Measurements from ENCODE around the gene POU3F3. TPM values are rescaled to one million over a fixed set of nuclear protein-coding genes. Genes with fewer than 3 reads are reported as not detected.

Gene POU3F3
- total RNA-seq, 1 donor from 2014 or later = not detected

- intact Hi-C loops (cut with DNase I) = loop anchor here (10.0 kb wide), 1 partner anchor 836 kb away; no protein-coding TSS in a partner anchor
- no peak for DNase-seq (ENCODE audit: missing footprints)
- ATAC-seq = no peak
Measured at GRCh38 chr2:104870100-104870975, 16.4 kb downstream of the POU3F3 start.

DNA sequence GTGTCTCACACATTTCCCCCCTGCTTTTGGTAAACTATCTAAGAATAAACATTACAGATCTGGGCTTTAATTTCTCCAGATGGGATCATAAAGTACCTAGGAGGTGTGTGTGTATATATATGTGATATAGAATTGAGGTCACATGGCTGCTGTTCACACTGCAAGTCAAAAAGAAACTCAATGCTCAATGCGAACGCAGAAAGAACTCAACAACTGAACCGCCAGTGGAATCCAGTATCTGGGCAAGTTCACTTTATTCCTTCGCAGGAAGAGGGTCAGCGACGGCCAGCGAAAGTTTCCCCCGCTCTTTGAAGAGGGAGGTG, 17.7 kb downstream of the POU3F3 start:
- ATAC-seq = no peak
- no peak for DNase-seq (ENCODE audit: missing footprints)
- intact Hi-C loops (cut with DNase I) = loop anchor here (10.0 kb wide), 1 partner anchor 837 kb away; no protein-coding TSS in a partner anchor

DNA sequence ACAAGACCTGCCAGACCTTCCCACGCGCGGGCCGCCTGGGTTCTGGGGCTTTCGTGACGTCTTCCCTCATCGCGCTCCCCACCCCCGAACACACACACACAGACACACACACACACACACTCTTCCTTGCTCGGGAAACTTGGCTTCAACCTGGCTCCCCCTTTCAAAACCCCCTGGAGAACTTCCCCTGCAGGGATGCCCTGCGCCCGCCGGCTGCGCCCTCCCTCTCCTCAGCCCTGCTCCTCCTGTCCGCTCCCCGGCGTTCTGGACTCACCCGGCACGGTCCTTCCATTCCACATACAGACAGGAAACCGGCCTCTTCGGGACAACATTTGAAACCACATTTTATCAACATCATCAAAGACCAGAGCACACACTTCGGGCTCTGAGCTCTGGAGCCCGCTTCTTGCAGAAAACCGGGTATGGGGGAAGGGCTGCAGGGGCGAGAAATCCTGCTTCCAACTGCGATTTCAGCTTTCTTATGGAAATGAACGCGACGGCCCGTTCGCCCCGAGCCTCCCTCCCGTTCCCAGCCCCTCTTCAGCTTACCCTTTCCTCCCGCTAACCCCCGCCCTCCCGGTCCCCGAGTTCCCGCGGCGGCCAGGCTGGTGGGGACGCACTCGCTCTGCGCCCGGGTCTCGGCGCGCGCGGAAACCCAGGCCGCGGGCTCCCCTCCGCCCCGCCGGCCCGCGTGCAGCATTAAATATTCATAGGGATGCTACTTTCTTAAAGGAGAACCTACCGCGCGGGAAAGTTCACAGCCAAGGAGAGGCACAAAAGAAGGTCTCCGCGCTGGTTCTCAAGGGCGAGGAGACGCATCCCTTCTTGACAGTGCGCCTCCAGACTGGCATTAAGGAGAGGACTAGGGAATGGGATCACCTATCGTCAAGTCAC, 18.3 kb downstream of the POU3F3 start:
- intact Hi-C loops (cut with DNase I) = loop anchor here (10.0 kb wide), 1 partner anchor 837 kb away; no protein-coding TSS in a partner anchor
- no peak for ATAC-seq
- no peak for DNase-seq (ENCODE audit: missing footprints)

GRCh38 chr2:104872866-104873688, 19.2 kb downstream of the POU3F3 start:
- intact Hi-C loops (cut with DNase I) = loop anchor here (10.0 kb wide), 1 partner anchor 838 kb away; no protein-coding TSS in a partner anchor
- ATAC-seq (peak; percentile 85), DNase-seq (ENCODE audit: missing footprints) (no peak)

DNA sequence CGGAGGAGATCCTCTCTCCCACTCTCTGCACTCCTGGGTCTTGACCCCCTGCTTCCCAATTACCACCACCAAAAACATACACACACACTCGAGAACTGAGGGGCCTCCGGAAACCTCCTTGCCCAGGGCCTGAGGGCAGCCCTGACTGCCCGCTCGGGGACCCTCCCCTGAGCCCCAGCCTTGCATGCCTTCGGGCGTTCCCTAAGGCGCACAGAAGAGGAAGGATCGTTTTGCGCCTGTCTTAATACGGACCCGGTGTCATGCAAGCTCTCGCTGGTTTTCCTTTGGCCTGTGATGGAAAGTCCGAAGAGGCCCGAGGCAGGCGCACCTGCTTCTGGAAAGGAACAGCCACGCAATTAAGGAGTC, 19.8 kb downstream of the POU3F3 start:
- intact Hi-C loops (cut with DNase I) = loop anchor here (10.0 kb wide), 1 partner anchor 839 kb away; no protein-coding TSS in a partner anchor
- ATAC-seq = no peak
- no peak for DNase-seq (ENCODE audit: missing footprints)

GRCh38 chr2:104874230-104874629, 20.3 kb downstream of the POU3F3 start:
- no peak for DNase-seq (ENCODE audit: missing footprints)
- intact Hi-C loops (cut with DNase I) = loop anchor here (10.0 kb wide), 1 partner anchor 839 kb away; no protein-coding TSS in a partner anchor
- no peak for ATAC-seq

- intact Hi-C loops (cut with DNase I) = loop anchor here (10.0 kb wide), 1 partner anchor 840 kb away; no protein-coding TSS in a partner anchor
- no peak for DNase-seq (ENCODE audit: missing footprints)
- ATAC-seq = no peak
Measured at GRCh38 chr2:104875262-104875661, 21.3 kb downstream of the POU3F3 start.

DNA sequence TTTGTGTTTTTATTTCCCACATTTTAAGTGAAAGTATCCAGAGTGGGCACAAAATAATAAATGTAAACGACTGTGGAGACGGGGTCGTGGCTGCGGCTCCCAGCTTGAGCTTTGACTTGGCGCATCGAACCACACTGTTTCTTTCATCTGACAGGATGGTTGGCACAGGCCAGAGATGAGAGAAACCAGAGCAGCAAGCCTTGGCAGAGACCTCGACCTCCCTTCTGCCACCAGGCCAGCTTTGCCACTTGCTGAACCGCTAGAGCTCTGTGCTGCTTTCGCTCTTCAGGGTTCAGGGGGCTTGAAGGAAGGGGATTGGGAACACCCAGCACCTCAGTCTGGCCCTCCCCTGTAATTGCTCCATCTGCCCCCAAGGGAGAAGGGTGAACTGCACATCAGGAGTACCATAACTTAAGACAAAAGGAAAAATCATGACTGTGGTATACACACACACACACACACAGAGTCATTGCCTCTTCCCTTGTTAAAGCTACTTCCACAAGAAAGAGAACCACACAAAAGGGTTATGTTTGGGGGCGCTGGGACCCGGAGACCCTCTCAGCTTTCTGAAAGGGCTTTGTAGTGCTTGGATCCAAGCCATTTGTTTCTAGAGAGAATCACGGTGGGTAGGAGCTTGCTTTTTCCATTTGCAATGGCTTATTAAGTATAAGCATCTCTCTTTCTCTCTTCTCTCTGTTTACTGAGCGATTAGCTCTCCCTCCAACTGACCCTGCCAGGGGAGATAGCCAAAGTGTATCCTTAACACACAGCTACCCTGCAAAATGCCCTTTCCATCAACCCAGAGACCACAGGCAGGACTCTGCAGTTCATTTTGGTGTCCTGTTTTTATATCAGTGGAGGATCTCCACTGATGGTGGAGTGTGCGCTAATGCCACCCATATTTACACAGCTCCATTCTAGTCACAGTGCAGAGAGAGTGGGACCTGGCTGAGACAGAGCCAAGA, 23.0 kb downstream of the POU3F3 start:
- intact Hi-C loops (cut with DNase I) = loop anchor here (10.0 kb wide), 1 partner anchor 842 kb away; no protein-coding TSS in a partner anchor
- ATAC-seq (no peak), DNase-seq (ENCODE audit: missing footprints) (no peak)

DNA sequence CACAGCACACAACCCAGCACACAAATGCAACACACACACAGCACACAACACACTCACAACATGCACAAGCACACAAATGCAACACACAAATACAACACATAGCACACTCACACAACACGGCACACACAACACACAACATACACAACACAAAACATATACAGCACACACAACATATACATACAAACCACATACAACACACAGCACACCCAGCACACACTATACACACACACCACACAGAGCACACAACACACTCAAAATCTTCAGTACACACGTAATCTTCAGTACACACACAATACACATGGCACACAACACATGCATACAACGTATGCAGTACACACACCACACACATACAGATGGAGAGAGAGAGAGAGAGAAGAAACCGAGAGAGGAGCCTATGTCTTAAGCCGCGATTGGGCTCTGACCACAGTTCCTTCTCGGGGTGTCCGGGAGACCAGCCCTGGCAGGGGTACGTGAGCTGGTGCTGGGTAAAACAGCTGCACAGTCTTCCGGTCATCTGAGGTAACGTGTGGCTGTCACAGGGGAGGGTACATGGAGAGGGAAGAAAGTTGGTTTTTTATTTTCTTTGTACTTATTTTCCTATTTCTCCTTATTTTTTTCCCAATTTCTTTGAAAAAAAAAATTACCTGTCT, 25.1 kb downstream of the POU3F3 start:
- intact Hi-C loops (cut with DNase I) = loop anchor here (10.0 kb wide), 1 partner anchor 844 kb away; no protein-coding TSS in a partner anchor
- no peak for ATAC-seq

GRCh38 chr2:104880076-104880475, 26.2 kb downstream of the POU3F3 start:
- ATAC-seq (no peak), DNase-seq (ENCODE audit: missing footprints) (no peak)
- intact Hi-C loops (cut with DNase I) = no loop called here

More for the DNA sequence above, 25.1 kb downstream of the POU3F3 start:
- no peak for DNase-seq (ENCODE audit: missing footprints)

- intact Hi-C loops (cut with DNase I) = no loop called here
- ATAC-seq = no peak
- DNase-seq (ENCODE audit: missing footprints) = no peak
Measured at GRCh38 chr2:104883357-104883756, 29.4 kb downstream of the POU3F3 start.

GRCh38 chr2:104885119-104885782, 31.3 kb downstream of the POU3F3 start:
- intact Hi-C loops (cut with DNase I) = no loop called here
- no peak for DNase-seq (ENCODE audit: missing footprints)
- ATAC-seq = no peak

GRCh38 chr2:104887676-104888075, 33.8 kb downstream of the POU3F3 start:
- DNase-seq (ENCODE audit: missing footprints) = no peak
- intact Hi-C loops (cut with DNase I) = no loop called here
- ATAC-seq = no peak

- intact Hi-C loops (cut with DNase I) = no loop called here
- ATAC-seq = no peak
- no peak for DNase-seq (ENCODE audit: missing footprints)
Measured at GRCh38 chr2:104888489-104889258, 34.8 kb downstream of the POU3F3 start.

GRCh38 chr2:104889291-104889959, 35.5 kb downstream of the POU3F3 start:
- intact Hi-C loops (cut with DNase I) = no loop called here
- ATAC-seq (no peak), DNase-seq (ENCODE audit: missing footprints) (no peak)
